GM12874 (cell line): ENCODE data around the gene GOSR2.

Source experiments
- TF ChIP-seq, protein P1 (sequence below): IDR thresholded peaks from 2 replicates; pipeline ENCODE4 v1.5.1; 2011; ENCODE audit warnings: low read depth, mild to moderate bottlenecking, control low read depth, low read length, moderate library complexity; ENCODE audit not compliant: insufficient read depth

Gene GOSR2

DNA sequence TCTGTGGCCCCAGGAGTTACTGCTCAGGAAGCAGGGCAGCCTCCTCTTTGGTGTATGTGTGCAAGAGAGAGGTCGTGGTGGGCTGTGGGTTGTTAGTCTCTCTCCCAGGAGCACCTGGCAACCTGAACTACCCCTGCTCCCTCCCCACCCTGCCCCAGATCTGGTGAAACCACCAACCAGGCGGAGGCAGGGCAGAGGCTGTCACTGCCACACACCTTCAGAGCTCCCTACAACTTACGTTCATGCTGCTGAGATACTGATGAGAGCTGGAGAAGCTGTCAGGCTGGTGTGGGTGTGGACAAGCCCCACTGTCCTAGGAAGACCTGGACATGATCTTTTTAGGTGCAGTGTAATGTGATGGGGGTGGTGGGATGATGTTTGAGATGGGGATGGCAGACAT lies 24.3 kb downstream of the GOSR2 start:
- TF ChIP-seq, protein P1, sequence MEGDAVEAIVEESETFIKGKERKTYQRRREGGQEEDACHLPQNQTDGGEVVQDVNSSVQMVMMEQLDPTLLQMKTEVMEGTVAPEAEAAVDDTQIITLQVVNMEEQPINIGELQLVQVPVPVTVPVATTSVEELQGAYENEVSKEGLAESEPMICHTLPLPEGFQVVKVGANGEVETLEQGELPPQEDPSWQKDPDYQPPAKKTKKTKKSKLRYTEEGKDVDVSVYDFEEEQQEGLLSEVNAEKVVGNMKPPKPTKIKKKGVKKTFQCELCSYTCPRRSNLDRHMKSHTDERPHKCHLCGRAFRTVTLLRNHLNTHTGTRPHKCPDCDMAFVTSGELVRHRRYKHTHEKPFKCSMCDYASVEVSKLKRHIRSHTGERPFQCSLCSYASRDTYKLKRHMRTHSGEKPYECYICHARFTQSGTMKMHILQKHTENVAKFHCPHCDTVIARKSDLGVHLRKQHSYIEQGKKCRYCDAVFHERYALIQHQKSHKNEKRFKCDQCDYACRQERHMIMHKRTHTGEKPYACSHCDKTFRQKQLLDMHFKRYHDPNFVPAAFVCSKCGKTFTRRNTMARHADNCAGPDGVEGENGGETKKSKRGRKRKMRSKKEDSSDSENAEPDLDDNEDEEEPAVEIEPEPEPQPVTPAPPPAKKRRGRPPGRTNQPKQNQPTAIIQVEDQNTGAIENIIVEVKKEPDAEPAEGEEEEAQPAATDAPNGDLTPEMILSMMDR: no peak

DNA sequence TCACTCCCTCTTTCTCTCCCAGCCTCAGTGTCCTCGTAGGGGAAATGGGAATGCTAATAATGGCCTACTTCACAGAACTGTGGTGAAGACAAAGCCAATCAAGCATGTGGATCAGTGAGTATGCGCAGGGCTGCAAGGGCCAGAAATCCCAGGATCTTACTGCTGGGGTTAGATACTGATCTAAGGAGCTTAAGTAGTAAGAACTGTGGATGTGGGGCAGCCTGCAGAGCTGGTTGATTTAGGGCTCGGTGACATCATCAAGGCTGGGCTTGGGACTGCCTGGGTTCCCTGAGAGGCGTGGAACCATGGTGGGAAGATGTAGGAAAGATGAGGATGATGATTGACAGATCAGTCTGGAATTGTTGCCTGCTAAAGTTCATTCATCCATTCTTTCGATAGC lies 25.6 kb downstream of the GOSR2 start:
- TF ChIP-seq, protein P1: no peak

DNA sequence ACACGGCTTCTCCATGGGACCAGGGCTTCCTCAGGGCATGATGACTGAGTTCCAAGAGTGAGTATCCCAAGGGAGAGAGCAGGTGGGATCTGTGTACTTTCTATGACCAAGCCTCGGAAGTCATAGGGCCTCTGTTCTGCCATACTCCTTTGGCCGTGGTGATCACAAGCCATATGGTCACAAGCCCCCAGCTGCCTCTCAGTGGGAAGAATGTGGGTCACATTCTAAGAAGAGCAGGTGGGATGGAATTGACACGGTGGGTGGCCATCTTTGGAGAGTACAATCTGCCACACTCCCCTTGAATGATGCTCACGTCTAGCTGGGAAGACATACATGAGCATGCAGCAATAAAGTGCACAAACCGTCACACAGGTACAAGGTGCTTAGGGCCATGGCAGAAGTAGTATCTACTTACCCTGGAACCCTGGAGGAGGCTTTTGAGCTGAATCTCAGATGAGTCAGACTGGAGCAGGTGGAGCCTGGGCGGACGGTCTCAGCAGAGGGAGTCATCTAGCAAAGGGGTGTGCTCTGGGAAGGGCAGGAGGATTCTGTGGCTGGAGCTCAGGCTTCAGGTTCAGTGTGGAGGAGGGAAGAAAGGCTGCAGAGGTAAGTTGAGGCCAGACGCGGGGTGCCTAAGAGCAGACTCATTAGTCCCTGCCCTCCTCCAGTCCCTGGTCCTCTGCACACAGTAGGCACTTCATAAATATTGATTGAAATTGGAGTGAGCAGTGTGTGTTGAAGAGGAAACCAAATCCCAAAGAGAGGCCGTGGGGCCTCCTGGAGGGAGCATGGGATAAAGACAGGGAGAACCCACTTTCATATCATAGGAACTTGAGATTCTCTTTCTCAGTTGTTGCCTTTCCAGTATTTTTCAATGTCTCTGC lies 26.6 kb downstream of the GOSR2 start:
- TF ChIP-seq, protein P1: no peak

DNA sequence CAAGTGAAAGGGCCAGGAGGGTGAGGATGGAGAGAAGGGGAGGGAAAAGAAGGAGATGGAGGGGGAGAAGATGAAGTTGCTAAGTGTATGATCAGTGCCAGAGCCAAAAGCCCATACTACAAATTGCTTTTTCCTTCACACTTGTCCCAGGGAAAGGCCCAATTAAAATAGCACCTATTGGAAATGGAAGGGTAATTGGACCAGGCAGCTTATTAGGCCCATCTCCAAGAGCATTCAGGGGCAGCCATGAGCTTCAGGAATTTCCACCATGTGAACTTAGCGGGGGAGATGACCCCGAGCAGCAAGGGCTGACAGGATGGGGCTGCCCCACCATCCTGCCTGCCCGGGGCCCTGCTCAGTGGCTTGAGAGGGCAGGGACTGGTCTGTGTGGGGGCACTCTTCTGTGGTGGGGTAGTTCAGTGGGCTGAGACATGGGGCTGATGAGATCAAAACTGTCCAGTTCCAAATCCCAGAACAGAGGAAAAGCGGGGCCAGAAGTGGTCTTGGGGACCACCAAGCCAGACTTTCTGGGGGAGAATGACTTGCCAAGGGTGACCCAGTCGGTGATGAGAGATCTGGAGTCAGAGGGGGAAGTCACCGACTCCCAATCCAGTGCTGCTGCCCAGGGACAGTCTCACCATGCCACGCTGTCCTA lies 27.5 kb downstream of the GOSR2 start:
- TF ChIP-seq, protein P1: no peak

DNA sequence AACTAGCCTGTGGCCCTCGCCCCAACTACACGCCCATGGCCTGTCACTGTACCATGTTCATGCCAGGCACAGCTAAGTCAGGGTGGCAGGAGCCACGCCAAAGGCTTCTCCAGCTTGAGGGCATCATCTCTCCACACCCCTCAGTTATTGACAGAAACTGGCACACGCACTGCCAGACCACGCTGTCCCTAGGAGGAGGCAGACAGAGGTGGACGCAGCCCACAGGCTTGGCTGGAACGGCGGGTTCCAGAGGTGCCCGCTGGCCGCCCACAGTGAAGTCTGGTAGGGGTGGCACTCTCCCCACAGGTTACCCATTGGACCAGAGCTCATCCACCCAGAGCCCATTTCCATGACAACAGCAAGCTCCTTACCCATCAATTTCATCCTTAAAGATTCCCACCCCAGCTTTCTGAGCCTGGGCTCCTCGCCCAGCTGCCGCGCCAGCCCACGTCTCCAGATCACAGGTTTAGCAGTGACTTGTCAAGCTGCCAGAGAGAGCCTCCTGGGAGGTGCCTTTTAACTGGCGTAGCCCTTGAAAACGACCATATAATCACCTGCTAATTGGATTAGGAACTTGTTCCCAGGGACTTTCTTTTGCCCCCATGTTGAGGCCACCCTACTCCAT lies 28.1 kb downstream of the GOSR2 start:
- TF ChIP-seq, protein P1: no peak

DNA sequence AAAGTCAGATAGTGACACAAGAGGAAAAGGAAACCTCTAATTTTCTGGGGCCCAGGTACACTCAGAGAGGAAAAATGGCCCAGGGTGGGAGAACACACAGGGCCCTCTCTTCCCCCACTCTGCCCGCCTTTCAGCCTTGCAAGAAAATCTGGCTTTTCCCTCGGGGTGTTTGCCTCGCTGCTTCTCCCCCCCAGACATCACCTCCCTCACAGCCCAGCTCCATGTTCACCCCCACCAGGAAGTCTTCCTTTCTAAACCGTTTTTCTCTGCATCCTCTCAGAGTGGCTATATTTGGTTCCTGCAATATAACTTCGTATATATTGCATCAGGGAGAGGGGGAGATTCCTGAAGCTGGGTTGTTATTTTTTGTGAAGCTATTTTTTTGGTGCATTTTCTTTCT lies 28.7 kb downstream of the GOSR2 start:
- TF ChIP-seq, protein P1: no peak

DNA sequence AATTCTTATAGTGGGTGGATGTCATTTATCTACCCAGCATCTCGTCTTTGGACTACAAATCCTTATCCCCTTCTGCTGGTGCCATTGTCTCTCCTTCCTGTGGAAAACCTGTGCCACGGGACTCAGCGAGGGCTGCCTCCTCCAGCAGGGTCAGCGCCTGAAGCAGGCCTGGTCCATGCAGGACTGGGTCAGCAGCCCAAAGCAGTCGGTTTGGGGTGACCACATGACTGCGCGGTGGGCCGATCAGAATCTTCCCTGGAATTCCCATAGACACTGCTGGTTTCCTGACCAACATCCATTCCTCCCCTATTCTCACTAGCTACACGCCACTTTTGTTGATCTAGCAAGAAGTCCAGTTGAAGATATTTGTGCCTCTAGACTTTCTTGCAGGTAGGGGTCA lies 29.2 kb downstream of the GOSR2 start:
- TF ChIP-seq, protein P1: no peak
